Heart left ventricle (tissue), 16 donors: ENCODE data around the gene JSRP1. TPM values are rescaled to one million over a fixed set of nuclear protein-coding genes. Genes with fewer than 3 reads are reported as not detected.

Source experiments
- ATAC-seq, 4 donors: fragments of 200-7000 bp; cut with Tn5 transposase; one replicate each; pipeline ENCODE4 v1.9.1; 2020 to 2022; ENCODE audit warnings: moderate library complexity in 4 of 4, mild to moderate bottlenecking in 3 of 4, moderate number of reproducible peaks in 1 of 4
- DNase-seq, 5 donors: peaks; one replicate each; pipeline ENCODE4 v3.0.0-alpha.2; 2020
- H3K27ac ChIP-seq, 12 donors: fragments of 200-600 bp; sonication (generic) in 4 of 12; one replicate each; pipeline versions ENCODE4 v1.5.0 to v1.8.0; 2016 to 2022; ENCODE audit warnings: mild to moderate bottlenecking in 2 of 12
- H3K27me3 ChIP-seq, 9 donors: fragments of 200-600 bp; sonication (generic) in 2 of 9; one replicate each; pipeline versions ENCODE4 v1.5.1 to v1.8.0; 2016 to 2022; ENCODE audit warnings: mild to moderate bottlenecking in 3 of 9
- H3K36me3 ChIP-seq, 9 donors: fragments of 200-600 bp; sonication (generic) in 2 of 9; one replicate each; pipeline versions ENCODE4 v1.5.0 to v1.8.0; 2018 to 2022; ENCODE audit warnings: mild to moderate bottlenecking in 2 of 9
- H3K4me1 ChIP-seq, 12 donors: fragments of 200-600 bp; sonication (generic) in 4 of 12; one replicate each; pipeline versions ENCODE4 v1.5.0 to v1.8.0; 2016 to 2022; ENCODE audit warnings: mild to moderate bottlenecking in 3 of 12
- H3K4me3 ChIP-seq, 12 donors: fragments of 200-600 bp; sonication (generic) in 4 of 12; one replicate each; pipeline versions ENCODE4 v1.5.0 to v1.8.0; 2017 to 2022; ENCODE audit warnings: mild to moderate bottlenecking in 9 of 12, moderate library complexity in 4 of 12
- H3K9me3 ChIP-seq, 12 donors: fragments of 200-600 bp; sonication (generic) in 4 of 12; one replicate each; pipeline versions ENCODE4 v1.5.0 to v1.8.0; 2016 to 2022; ENCODE audit warnings: mild to moderate bottlenecking in 1 of 12
- CTCF ChIP-seq, 12 donors: fragments of 200-600 bp; sonication (generic) in 4 of 12; IDR thresholded peaks; one replicate each; pipeline versions ENCODE4 v1.5.0 to v1.8.0; 2018 to 2022; ENCODE audit warnings: antibody characterized with exemption in 12 of 12, mild to moderate bottlenecking in 5 of 12
- POLR2A ChIP-seq, 2 donors: fragments of 450-650 bp; IDR thresholded peaks; one replicate each; pipeline ENCODE4 v1.6.1; 2017; ENCODE audit warnings: antibody characterized with exemption in 2 of 2, mild to moderate bottlenecking in 2 of 2, moderate library complexity in 2 of 2
- WGBS, 4 donors: extraction: QIAGEN DNeasy Blood & Tissue Kit in 2 of 4; methylation state at CpG; one replicate each; pipeline versions ENCODE4 v1.1.5 to v1.1.7; 2013 to 2018; 5-methylcytosine and 5-hydroxymethylcytosine counted together
- intact Hi-C, 10 donors: fragments of 100-400 bp; cut with DNase I; formaldehyde crosslinking; loops; one replicate each; pipeline versions ENCODE4 v1.11.1 to v1.14.2; 2022
- polyA plus RNA-seq, 2 donors: library from polyadenylated mRNA; stranded (reverse); fragments of 200-250 nt; gene quantifications; one replicate each; pipeline ENCODE4 v1.2.3, GENCODE V29; 2013
- total RNA-seq, 9 donors: library from RNA; depleted of rRNA in 2 of 9; stranded (reverse); fragments of >200 nt in 2 of 9; fragmentation: NEBNext Ultra II Directional in 3 of 9; extraction: Animal tissue kit (Norgen Biotek cat#: 25700) in 3 of 9; gene quantifications; one replicate each; pipeline versions ENCODE4 v1.1.0 to v1.2.4, GENCODE V29; 2016 to 2023
- donor health status: ischemic (EF 13 %, LVEDD 7.1; RV severe dilation, severe dysfunction).
- donor health status: healthy with polysubstance abuse.
- donor health status: DM: no; HTN: yes; CAD: no.
- donor health status: DM: no; HTN: no; CAD: no.
- donor health status: ischemic (EF 25% LVEDD 6.9; RV normal size, moderate dysfunction).
- donor health status: ischemic (EF 25% LVEDD 5.7; RV mildly dilated, moderate dysfunction).
- donor health status: healthy.
- donor health status: DM: yes; HTN: yes; CAD: no.
- donor health status: ischemic (EF 35%, LVEDD 5.7; RV mildly dilated, moderate dysfunction).
- donor health status: nonischemic (EF 11% LVEDD 7.7; RV severe dilation, severe dysfunction).
- donor health status: DM: yes; HTN: yes; CAD: no.
- donor health status: PGD.
- donor health status: ischemic (EF 29% LVEDD 5.4; RV normal size, mild dysfunction).
- donor health status: nonischemic (EF 23%, LVEDD 6.1; RV moderate dilation, normal function).

JSRP1 gene
- total and polyA plus RNA-seq, 11 donors: 0.25 to 0.34 TPM; not detected in 9

- Histone ChIP-seq H3K27me3 (no peaks in the 10 kb centered on the region), H3K36me3 (peaks cover 0 to 94% (median 75%) of the 10 kb centered on the region in 9 donors), H3K4me3 (no peak overlapping the region), H3K4me1 (peaks cover 0 to 11% (median 0%) of the 10 kb centered on the region in 12 donors), H3K27ac (no peak overlapping the region), H3K9me3 (no peaks in the 10 kb centered on the region)
- ATAC-seq (no peak), DNase-seq (no peak)
- 94 to 95% (median 95%) methylated on average over 16 to 32 of the region's 32 CpGs for WGBS, 4 donors
- intact Hi-C loops: loop anchor here in 1 of 10 donors (5.0 kb wide), 1 partner anchor 33 kb away; no protein-coding TSS in a partner anchor
- TF ChIP-seq POLR2A (IDR thresholded peaks at IDR 0.05): no peak
- TF ChIP-seq CTCF (IDR thresholded peaks at IDR 0.05): no peak
Observed at GRCh38 chr19:2225415-2226050, 30.7 kb downstream of the JSRP1 start.

GRCh38 chr19:2224754-2225349 lies 31.4 kb downstream of the JSRP1 start:
- Histone ChIP-seq H3K36me3 (peaks cover 0 to 94% (median 75%) of the 10 kb centered on the region in 9 donors), H3K4me3 (no peak overlapping the region), H3K9me3 (no peaks in the 10 kb centered on the region), H3K4me1 (peaks cover 0 to 11% (median 0%) of the 10 kb centered on the region in 12 donors), H3K27ac (no peak overlapping the region), H3K27me3 (no peaks in the 10 kb centered on the region)
- TF ChIP-seq POLR2A (IDR thresholded peaks at IDR 0.05): no peak
- TF ChIP-seq CTCF (IDR thresholded peaks at IDR 0.05): no peak
- 79 to 89% (median 83%) methylated on average over 9 to 13 of the region's 13 CpGs for WGBS, 4 donors
- intact Hi-C loops: loop anchor here in 1 of 10 donors (5.0 kb wide), 1 partner anchor 33 kb away; no protein-coding TSS in a partner anchor
- ATAC-seq: peak in 1 of 4 donors; percentile 34
- DNase-seq: no peak

GRCh38 chr19:2223959-2224358 lies 32.3 kb downstream of the JSRP1 start:
- 89% methylated on average over 14 of the region's 14 CpGs for WGBS, 4 donors
- TF ChIP-seq CTCF (IDR thresholded peaks at IDR 0.05): no peak
- no peak for TF ChIP-seq POLR2A (IDR thresholded peaks at IDR 0.05)
- H3K4me3 ChIP-seq: no peak overlapping the region
- H3K9me3 ChIP-seq: no peaks in the 10 kb centered on the region
- intact Hi-C loops: no loop called here
- H3K27me3 ChIP-seq: no peaks in the 10 kb centered on the region
- ATAC-seq (no peak), DNase-seq (no peak)
- H3K4me1 ChIP-seq: peaks cover 0 to 11% (median 0%) of the 10 kb centered on the region in 12 donors
- H3K36me3 ChIP-seq: peaks cover 0 to 94% (median 75%) of the 10 kb centered on the region in 9 donors
- H3K27ac ChIP-seq: no peak overlapping the region

- Histone ChIP-seq H3K36me3 (peaks cover 0 to 94% (median 74%) of the 10 kb centered on the region in 9 donors), H3K27ac (no peak overlapping the region), H3K27me3 (no peaks in the 10 kb centered on the region), H3K9me3 (no peaks in the 10 kb centered on the region), H3K4me3 (no peak overlapping the region), H3K4me1 (peaks cover 0 to 11% (median 0%) of the 10 kb centered on the region in 12 donors)
- intact Hi-C loops: no loop called here
- DNase-seq (no peak), ATAC-seq (no peak)
- TF ChIP-seq CTCF (IDR thresholded peaks at IDR 0.05): no peak
- TF ChIP-seq POLR2A (IDR thresholded peaks at IDR 0.05): no peak
- WGBS, 4 donors: 88 to 91% (median 89%) methylated on average over 13 to 18 of the region's 18 CpGs
Observed at GRCh38 chr19:2223391-2223790, 32.8 kb downstream of the JSRP1 start.
